T1000 (cell line): ENCODE data around the gene PRSS58.

Source experiments
- DNase-seq: peaks from one replicate; lab custom pipeline; 2025; ENCODE audit warnings: mixed read lengths; lab: John Stamatoyannopoulos, UW

The PRSS58 gene, protein sequence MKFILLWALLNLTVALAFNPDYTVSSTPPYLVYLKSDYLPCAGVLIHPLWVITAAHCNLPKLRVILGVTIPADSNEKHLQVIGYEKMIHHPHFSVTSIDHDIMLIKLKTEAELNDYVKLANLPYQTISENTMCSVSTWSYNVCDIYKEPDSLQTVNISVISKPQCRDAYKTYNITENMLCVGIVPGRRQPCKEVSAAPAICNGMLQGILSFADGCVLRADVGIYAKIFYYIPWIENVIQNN

GRCh38 chr7:142257958-142258357 lies at the start of gene PRSS58:
TSS of gene PRSS58 (minus strand) at chr7:142258058. CDS start at chr7:142257707, 351 bp downstream.
- no peak for DNase-seq

DNA sequence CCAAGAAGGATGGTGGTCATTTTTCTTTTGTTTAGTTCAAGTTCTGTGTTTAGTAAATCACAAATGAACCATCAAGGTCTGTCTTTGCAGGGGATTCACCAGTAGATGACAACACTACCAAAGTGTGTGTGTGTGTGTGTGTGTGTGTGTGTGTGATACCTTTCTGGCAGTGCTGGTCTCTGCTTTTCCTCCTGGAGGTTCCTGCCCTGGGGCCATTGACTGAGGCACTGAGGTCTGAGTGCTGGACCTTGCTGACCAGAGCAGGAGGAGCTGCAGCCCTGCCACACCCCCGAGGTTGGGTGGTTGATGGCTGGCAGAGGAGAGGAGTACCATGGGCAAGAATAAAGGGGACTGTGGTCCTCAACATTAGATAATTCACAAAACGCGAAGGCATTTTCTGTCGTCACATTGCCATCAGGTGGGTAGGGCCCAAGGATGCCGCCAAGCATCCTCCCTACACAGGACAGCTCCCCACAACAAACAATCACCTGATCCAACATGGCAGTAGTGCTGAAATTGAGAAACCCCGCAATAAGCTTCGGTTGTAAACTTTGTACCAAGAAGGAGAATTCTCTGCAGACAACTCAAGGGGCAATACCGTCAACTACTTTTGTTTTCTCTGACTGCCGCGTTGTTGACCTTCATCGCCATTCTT lies 49.5 kb upstream of the PRSS58 start:
- no peak for DNase-seq

DNA sequence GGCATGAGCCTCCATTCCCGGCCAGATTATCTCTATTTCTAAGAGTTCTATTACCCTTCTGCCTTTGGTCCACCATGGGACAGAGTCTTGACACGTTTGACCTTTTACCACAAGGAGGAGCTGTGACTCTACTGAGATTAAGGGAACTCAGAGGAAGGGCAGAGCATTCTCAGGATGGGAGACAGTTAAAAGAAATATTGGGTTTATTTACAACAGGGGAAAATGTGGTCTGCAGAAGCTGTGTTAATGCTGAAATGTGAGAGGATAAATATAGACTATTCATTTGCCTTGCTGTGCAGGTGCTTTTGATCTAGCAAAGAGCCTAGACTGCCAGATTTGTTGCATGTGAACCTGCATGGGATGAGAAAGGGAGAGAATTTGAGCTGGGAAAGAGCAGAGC lies 45.8 kb upstream of the PRSS58 start:
- no peak for DNase-seq

GRCh38 chr7:142301923-142302550 lies 44.2 kb upstream of the PRSS58 start:
- no peak for DNase-seq

DNA sequence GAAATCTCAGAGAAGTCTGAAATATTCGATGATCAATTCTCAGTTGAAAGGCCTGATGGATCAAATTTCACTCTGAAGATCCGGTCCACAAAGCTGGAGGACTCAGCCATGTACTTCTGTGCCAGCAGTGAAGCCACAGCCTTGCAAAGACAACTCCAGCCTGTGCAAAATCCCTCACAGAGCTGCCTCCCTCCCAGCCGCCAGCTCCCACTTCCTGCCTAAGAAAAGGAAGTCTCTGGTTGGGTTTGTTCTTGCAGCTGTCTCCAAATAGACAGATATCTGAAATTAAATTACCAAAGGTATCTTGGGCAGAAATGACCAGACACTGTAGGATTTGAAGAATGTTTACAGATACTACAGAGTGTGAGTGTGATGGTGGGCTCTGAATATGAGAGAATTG lies 43.4 kb upstream of the PRSS58 start:
- no peak for DNase-seq

DNA sequence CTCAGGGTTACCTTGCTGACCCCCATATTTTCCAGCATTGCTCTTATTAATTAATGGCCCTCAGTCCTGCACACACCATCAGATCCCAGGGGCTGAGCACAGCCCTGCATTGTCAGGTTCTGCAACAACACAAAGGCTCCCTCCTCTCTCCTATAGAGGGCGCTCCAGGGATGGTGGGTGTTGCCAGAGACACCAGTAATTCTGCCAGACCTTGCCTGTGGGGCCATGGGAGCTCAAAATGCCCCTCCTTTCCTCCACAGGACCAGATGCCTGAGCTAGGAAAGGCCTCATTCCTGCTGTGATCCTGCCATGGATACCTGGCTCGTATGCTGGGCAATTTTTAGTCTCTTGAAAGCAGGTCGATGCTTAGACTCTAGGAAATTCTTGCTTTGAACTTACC lies 42.8 kb upstream of the PRSS58 start:
- no peak for DNase-seq

- DNase-seq, result no peak
Observed at GRCh38 chr7:142299237-142299781, 41.5 kb upstream of the PRSS58 start.

DNA sequence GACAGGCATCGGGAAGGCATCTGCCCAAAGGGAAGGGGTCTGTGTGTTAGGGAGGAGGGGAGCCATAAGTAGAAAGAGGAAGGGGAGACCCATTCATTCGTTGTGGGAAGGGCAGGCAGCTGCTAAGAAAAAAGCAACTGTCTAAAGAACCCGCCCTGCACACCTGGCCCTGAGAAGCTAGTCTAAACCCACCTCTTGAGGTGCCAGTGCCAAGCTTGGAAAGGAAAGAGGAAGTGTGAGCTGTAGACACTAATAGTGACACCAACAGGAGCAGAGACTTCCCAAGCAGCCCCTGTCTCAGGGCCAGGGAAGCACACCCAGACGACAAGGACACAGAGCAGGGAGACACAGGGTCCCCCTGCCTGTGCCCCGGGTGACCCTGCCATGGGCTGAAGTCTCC lies 40.8 kb upstream of the PRSS58 start:
- no peak for DNase-seq

DNA sequence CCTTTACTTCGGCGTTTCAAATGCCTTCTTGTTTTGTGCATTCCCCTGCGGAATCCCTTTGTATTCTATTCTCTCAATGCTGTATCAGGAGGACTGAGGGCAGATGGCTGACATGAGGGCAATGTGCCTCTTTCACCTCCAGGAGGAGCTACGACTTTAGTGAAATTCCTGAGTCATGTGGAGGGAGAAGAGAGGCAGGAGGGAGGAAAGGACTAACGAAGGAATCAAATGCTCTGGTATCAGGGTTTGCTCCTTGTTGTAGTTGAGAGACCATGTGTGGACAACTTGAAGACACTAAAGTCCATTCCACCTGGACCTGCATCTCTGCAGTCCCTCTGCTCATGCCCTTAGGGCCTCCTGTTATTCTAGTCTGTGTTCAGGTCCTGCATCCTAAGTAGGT lies 40.2 kb upstream of the PRSS58 start:
- no peak for DNase-seq

- no peak for DNase-seq
Observed at GRCh38 chr7:142280263-142280662, 22.4 kb upstream of the PRSS58 start.

DNA sequence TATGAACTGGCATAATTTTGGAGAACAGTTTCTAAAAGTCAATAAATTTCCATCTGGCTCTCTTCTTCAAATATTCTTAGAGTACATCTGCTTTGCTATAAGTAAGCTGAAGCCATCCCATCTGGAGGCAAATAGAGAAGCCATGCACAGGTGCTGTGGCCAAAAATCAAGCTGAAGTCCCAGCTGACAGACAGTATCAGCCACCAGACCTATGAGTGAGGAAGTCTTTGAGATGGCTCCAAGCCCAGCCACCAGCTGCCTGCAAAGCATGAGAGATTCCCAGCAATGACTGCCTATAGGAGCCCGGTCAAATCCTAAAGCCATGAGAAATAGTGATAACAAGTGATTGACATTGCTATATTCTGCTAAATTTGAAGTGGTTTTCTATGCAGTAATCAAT lies 21.7 kb upstream of the PRSS58 start:
- DNase-seq, result no peak

DNA sequence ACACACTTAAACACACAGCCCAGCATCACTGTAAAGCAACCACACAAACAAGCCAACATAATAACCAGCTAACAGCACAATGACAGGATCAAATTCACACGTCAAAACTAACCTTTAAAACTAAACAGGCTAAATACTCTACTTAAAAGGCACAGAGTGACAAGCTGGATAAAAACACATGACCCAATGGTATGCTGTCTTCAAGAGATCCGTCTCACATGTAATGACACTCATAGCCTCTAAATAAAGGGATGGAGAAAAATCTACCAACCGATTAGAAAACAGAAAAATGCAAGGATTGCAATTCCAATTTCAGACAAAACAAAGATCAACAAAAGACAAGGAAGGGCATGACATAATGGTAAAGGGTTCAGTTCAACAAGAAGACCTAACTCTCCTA lies 17.2 kb upstream of the PRSS58 start:
- no peak for DNase-seq

GRCh38 chr7:142272841-142273240 lies 15.0 kb upstream of the PRSS58 start:
- DNase-seq, result no peak

GRCh38 chr7:142263598-142264380 lies 5.9 kb upstream of the PRSS58 start:
- no peak for DNase-seq

DNA sequence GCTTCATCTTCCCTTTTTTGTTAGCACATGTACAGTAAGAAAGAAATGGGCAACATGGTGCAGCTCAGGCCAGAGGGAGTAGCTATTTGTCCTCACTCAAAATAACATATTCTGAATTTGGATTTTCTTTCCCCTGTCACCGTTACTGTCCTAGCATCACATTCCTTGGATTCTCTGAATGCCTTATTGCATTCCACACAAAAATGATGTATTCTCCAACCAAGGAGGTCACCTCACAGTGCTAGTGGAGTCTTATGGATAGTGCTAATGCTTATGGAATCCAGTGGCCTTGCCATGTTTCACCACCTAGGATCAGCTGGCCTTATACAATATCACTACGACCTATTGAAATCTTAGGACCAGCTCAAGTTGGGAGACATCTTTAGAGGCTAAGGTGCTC lies 7.2 kb downstream of the PRSS58 start:
- no peak for DNase-seq

- DNase-seq, result no peak
Observed at GRCh38 chr7:142249918-142250317, 7.9 kb downstream of the PRSS58 start.

GRCh38 chr7:142248166-142249160 lies 9.4 kb downstream of the PRSS58 start:
- DNase-seq, result no peak

DNA sequence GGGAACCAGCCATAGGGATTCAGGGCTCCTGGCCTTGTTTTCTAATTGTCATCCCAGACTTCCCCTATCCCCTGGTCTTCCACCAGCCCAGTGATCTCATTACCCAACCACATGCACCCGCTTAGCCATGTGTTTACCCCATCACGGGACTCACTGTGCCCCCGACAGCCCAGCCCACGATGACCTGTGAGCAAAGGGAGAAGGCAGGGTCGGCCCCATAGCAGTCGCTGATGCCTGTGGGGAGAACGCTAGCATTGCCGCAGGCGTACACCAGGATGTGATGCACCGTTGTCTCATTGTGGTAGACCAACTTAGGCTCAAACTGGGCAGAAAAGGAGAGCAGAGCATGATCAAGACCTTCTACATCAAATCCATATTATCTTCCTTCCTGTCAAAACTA lies 14.0 kb downstream of the PRSS58 start:
- no peak for DNase-seq

GRCh38 chr7:142240546-142240945 lies 17.3 kb downstream of the PRSS58 start:
- DNase-seq, result no peak

GRCh38 chr7:142231716-142232115 lies 26.1 kb downstream of the PRSS58 start:
- DNase-seq, result no peak

- DNase-seq, result no peak
Observed at GRCh38 chr7:142228537-142229104, 29.2 kb downstream of the PRSS58 start.
